ACC112 (cell line): ENCODE results near the gene VWDE.

Experiments
- H2AFZ ChIP-seq: fragments of 200-600 bp; sonication (generic); one replicate; pipeline ENCODE4 v1.6.0; 2017; ENCODE audit warnings: antibody characterized with exemption, low read length; ENCODE audit not compliant: unreplicated experiment
- H3K27ac ChIP-seq: fragments of 200-600 bp; sonication (generic); 2 replicates; pipeline ENCODE4 v1.5.1; 2014; ENCODE audit warnings: low read depth, mild to moderate bottlenecking, antibody characterized with exemption, low read length, moderate library complexity
- H3K27me3 ChIP-seq: fragments of 200-600 bp; sonication (generic); 2 replicates; pipeline ENCODE4 v1.6.1; 2014; ENCODE audit warnings: mild to moderate bottlenecking, antibody characterized with exemption, low read length, moderate library complexity, mixed read lengths; ENCODE audit not compliant: insufficient read depth
- H3K36me3 ChIP-seq: fragments of 200-600 bp; sonication (generic); 2 replicates; pipeline ENCODE4 v1.6.1; 2016; ENCODE audit warnings: mild to moderate bottlenecking, antibody characterized with exemption, low read length, moderate library complexity, mixed read lengths; ENCODE audit not compliant: insufficient read depth
- H3K4me1 ChIP-seq: fragments of 200-600 bp; sonication (generic); one replicate; pipeline ENCODE4 v1.6.1; 2016; ENCODE audit warnings: low read length, mixed read lengths; ENCODE audit not compliant: insufficient read depth, unreplicated experiment, control insufficient read depth
- H3K4me3 ChIP-seq: fragments of 200-600 bp; sonication (generic); 2 replicates; pipeline ENCODE4 v1.5.1; 2014; ENCODE audit warnings: mild to moderate bottlenecking, low read depth, low read length
- H3K79me2 ChIP-seq: fragments of 200-600 bp; sonication (generic); one replicate; pipeline ENCODE4 v1.6.0; 2016; ENCODE audit warnings: low read length; ENCODE audit not compliant: control insufficient read depth, unreplicated experiment, insufficient read depth

The VWDE gene

GRCh38 chr7:12315049-12315448 is 88.6 kb downstream of the VWDE start:
- H3K4me3 ChIP-seq = no peak overlapping the region
- H2AFZ ChIP-seq = no peak overlapping the region
- 0 out of 2 replicates have a peak, but pooled peaks cover 3% of the 10 kb centered on the region for H3K27me3 ChIP-seq
- H3K79me2 ChIP-seq = no peaks in the 10 kb centered on the region
- H3K4me1 ChIP-seq = no peaks in the 10 kb centered on the region
- no peaks in the 10 kb centered on the region for H3K36me3 ChIP-seq
- H3K27ac ChIP-seq = no peak overlapping the region

- Histone ChIP-seq H3K27ac (no peak overlapping the region), H3K79me2 (no peaks in the 10 kb centered on the region)
Measured at GRCh38 chr7:12314199-12314598, 89.5 kb downstream of the VWDE start.

GRCh38 chr7:12305502-12305901 is 98.2 kb downstream of the VWDE start:
- Histone ChIP-seq H3K27me3 (peaks cover 21% of the 10 kb centered on the region), H3K4me1 (peaks cover 5% of the 10 kb centered on the region), H3K4me3 (no peak overlapping the region), H2AFZ (no peak overlapping the region), H3K36me3 (no peaks in the 10 kb centered on the region), H3K79me2 (no peaks in the 10 kb centered on the region), H3K27ac (no peak overlapping the region)

More at GRCh38 chr7:12314199-12314598, 89.5 kb downstream of the VWDE start:
- Histone ChIP-seq H3K4me1 (no peaks in the 10 kb centered on the region), H2AFZ (no peak overlapping the region), H3K27me3 (0 out of 2 replicates have a peak, but pooled peaks cover 4% of the 10 kb centered on the region), H3K36me3 (no peaks in the 10 kb centered on the region), H3K4me3 (no peak overlapping the region)

GRCh38 chr7:12303495-12303894 is 100.2 kb downstream of the VWDE start:
- no peak overlapping the region for H3K27ac ChIP-seq
- H3K79me2 ChIP-seq = no peaks in the 10 kb centered on the region
- H3K36me3 ChIP-seq = no peaks in the 10 kb centered on the region
- H3K4me3 ChIP-seq = no peak overlapping the region
- peaks cover 19% of the 10 kb centered on the region for H3K27me3 ChIP-seq
- H3K4me1 ChIP-seq = peaks cover 5% of the 10 kb centered on the region
- H2AFZ ChIP-seq = no peak overlapping the region

- Histone ChIP-seq H3K4me3 (no peak overlapping the region), H3K79me2 (no peaks in the 10 kb centered on the region), H3K27ac (no peak overlapping the region), H3K4me1 (peaks cover 5% of the 10 kb centered on the region), H3K27me3 (peaks cover 16% of the 10 kb centered on the region), H3K36me3 (no peaks in the 10 kb centered on the region), H2AFZ (no peak overlapping the region)
Measured at GRCh38 chr7:12303062-12303461, 100.6 kb downstream of the VWDE start.

- Histone ChIP-seq H3K4me1 (peaks cover 5% of the 10 kb centered on the region), H3K27me3 (peaks cover 10% of the 10 kb centered on the region), H3K27ac (no peak overlapping the region), H3K79me2 (no peaks in the 10 kb centered on the region), H2AFZ (no peak overlapping the region), H3K36me3 (no peaks in the 10 kb centered on the region), H3K4me3 (no peak overlapping the region)
Measured at GRCh38 chr7:12300415-12300814, 103.2 kb downstream of the VWDE start.

GRCh38 chr7:12299367-12299766 is 104.3 kb downstream of the VWDE start:
- Histone ChIP-seq H3K4me3 (no peak overlapping the region), H3K36me3 (no peaks in the 10 kb centered on the region), H3K79me2 (no peaks in the 10 kb centered on the region), H3K27me3 (peaks cover 18% of the 10 kb centered on the region), H2AFZ (no peak overlapping the region), H3K4me1 (peaks cover 5% of the 10 kb centered on the region), H3K27ac (no peak overlapping the region)

GRCh38 chr7:12297283-12298108 is 106.2 kb downstream of the VWDE start:
- Histone ChIP-seq H3K4me1 (no peaks in the 10 kb centered on the region), H3K79me2 (no peaks in the 10 kb centered on the region), H3K4me3 (no peak overlapping the region), H3K27ac (no peak overlapping the region), H3K36me3 (no peaks in the 10 kb centered on the region), H3K27me3 (peaks cover 27% of the 10 kb centered on the region), H2AFZ (no peak overlapping the region)

- Histone ChIP-seq H3K36me3 (no peaks in the 10 kb centered on the region), H2AFZ (no peak overlapping the region), H3K4me1 (no peaks in the 10 kb centered on the region), H3K27ac (no peak overlapping the region), H3K4me3 (no peak overlapping the region), H3K27me3 (peaks cover 27% of the 10 kb centered on the region), H3K79me2 (no peaks in the 10 kb centered on the region)
Measured at GRCh38 chr7:12296051-12296570, 107.6 kb downstream of the VWDE start.

GRCh38 chr7:12294701-12295100 is 109.0 kb downstream of the VWDE start:
- Histone ChIP-seq H3K4me1 (no peaks in the 10 kb centered on the region), H3K27me3 (peaks cover 22% of the 10 kb centered on the region), H2AFZ (no peak overlapping the region)

GRCh38 chr7:12291870-12292269 is 111.8 kb downstream of the VWDE start:
- Histone ChIP-seq H2AFZ (no peak overlapping the region), H3K27me3 (peaks cover 22% of the 10 kb centered on the region), H3K4me3 (no peak overlapping the region)

More at GRCh38 chr7:12294701-12295100, 109.0 kb downstream of the VWDE start:
- no peak overlapping the region for H3K4me3 ChIP-seq
- no peaks in the 10 kb centered on the region for H3K36me3 ChIP-seq
- H3K79me2 ChIP-seq = no peaks in the 10 kb centered on the region
- H3K27ac ChIP-seq = no peak overlapping the region

More at GRCh38 chr7:12291870-12292269, 111.8 kb downstream of the VWDE start:
- Histone ChIP-seq H3K36me3 (no peaks in the 10 kb centered on the region), H3K79me2 (no peaks in the 10 kb centered on the region), H3K27ac (no peak overlapping the region), H3K4me1 (no peaks in the 10 kb centered on the region)
